IMR-90 (cell line): Measurements from ENCODE around the gene MOB3A. TPM values are rescaled to one million over a fixed set of nuclear protein-coding genes. Genes with fewer than 3 reads are reported as not detected.

Source experiments
- ATAC-seq: fragments of 200-7000 bp; cut with Tn5 transposase; 2 replicates; pipeline ENCODE4 v1.9.1; 2020; ENCODE audit warnings: low read depth, mild to moderate bottlenecking, moderate library complexity
- BruUV-seq: library from RNA; stranded (reverse); fragments of 400-500 nt; replicated peaks from 2 replicates; lab custom pipeline; 2021; lab: Mats Ljungman, UMichigan
- CTCF ChIA-PET: fragments of 300-600 bp; formaldehyde crosslinking; extraction: SDS; loops from one replicate; lab custom pipeline; 2021; ENCODE audit warnings: antibody characterized with exemption; lab: Yijun Ruan, JAX
- POLR2A ChIA-PET: fragments of 300-600 bp; sonication (Branson Sonifier 250); formaldehyde crosslinking; loops from one replicate; lab custom pipeline; 2022; ENCODE audit warnings: antibody characterized with exemption; ENCODE audit not compliant: unreplicated experiment; lab: Charles Lee
- DNase-seq: peaks from one replicate; pipeline ENCODE4 v3.0.0; 2013
- H2AFZ ChIP-seq: replicated peaks from 2 replicates; pipeline ENCODE3; 2013; ENCODE audit warnings: low read length, mild to moderate bottlenecking; ENCODE audit not compliant: poor library complexity
- H2AK5ac ChIP-seq: 2 replicates; pipeline ENCODE4 v1.6.1; 2013; ENCODE audit warnings: low read depth, low read length, inconsistent platforms
- H2AK9ac ChIP-seq: replicated peaks from 2 replicates; pipeline ENCODE3; 2013; ENCODE audit warnings: mild to moderate bottlenecking, low read depth, low read length, moderate library complexity; ENCODE audit not compliant: poor library complexity
- H2BK120ac ChIP-seq: 2 replicates; pipeline ENCODE4 v1.6.1; 2013; ENCODE audit warnings: low read depth, low read length, inconsistent platforms
- H2BK15ac ChIP-seq: 3 replicates; pipeline ENCODE4 v1.6.1; 2013; ENCODE audit warnings: low read depth, low read length, inconsistent platforms
- H2BK20ac ChIP-seq: 2 replicates; pipeline ENCODE4 v1.6.1; 2013; ENCODE audit warnings: low read depth, mild to moderate bottlenecking, inconsistent platforms, low read length, moderate library complexity
- H2BK5ac ChIP-seq: 2 replicates; pipeline ENCODE4 v1.6.1; 2013; ENCODE audit warnings: mild to moderate bottlenecking, low read depth, low read length, inconsistent platforms; ENCODE audit not compliant: poor library complexity, severe bottlenecking
- H3K14ac ChIP-seq: replicated peaks from 2 replicates; pipeline ENCODE4 v1.6.1; 2013; ENCODE audit warnings: low read depth, low read length, inconsistent platforms
- H3K18ac ChIP-seq: 2 replicates; pipeline ENCODE4 v1.6.1; 2013; ENCODE audit warnings: low read depth, low read length, control low read depth
- H3K23ac ChIP-seq: 2 replicates; pipeline ENCODE4 v1.6.1; 2013; ENCODE audit warnings: low read depth, low read length, inconsistent platforms
- H3K27ac ChIP-seq: 2 replicates; pipeline ENCODE4 v1.5.1; 2013; ENCODE audit warnings: mild to moderate bottlenecking, control low read depth, low read length; ENCODE audit not compliant: insufficient read depth
- H3K27me3 ChIP-seq: 2 replicates; pipeline ENCODE4 v1.6.1; 2013; ENCODE audit warnings: low read length; ENCODE audit not compliant: control insufficient read depth, insufficient read depth
- H3K36me3 ChIP-seq: 2 replicates; pipeline ENCODE4 v1.6.1; 2013; ENCODE audit warnings: low read length, mixed read lengths; ENCODE audit not compliant: control insufficient read depth, insufficient read depth
- H3K4ac ChIP-seq: 2 replicates; pipeline ENCODE4 v1.6.1; 2013; ENCODE audit warnings: low read depth, low read length, inconsistent platforms
- H3K4me1 ChIP-seq: 2 replicates; pipeline ENCODE4 v1.6.1; 2013; ENCODE audit warnings: low read length, mixed read lengths; ENCODE audit not compliant: control insufficient read depth, insufficient read depth
- H3K4me2 ChIP-seq: 2 replicates; pipeline ENCODE4 v1.6.1; 2013; ENCODE audit warnings: low read depth, mild to moderate bottlenecking, control low read depth, low read length, moderate library complexity
- H3K4me3 ChIP-seq: 2 replicates; pipeline ENCODE4 v1.5.1; 2013; ENCODE audit warnings: low read depth, mild to moderate bottlenecking, control low read depth, low read length, moderate library complexity; ENCODE audit not compliant: insufficient read depth
- H3K56ac ChIP-seq: 2 replicates; pipeline ENCODE4 v1.6.1; 2013; ENCODE audit warnings: low read length, inconsistent platforms; ENCODE audit not compliant: insufficient read depth; ENCODE audit errors: extremely low read depth
- H3K79me1 ChIP-seq, 2 experiments: 2 replicates each; pipeline ENCODE4 v1.6.1; 2013; ENCODE audit warnings: low read length in 2 of 2, inconsistent platforms in 1 of 2, low read depth in 1 of 2
- H3K9ac ChIP-seq: 2 replicates; pipeline ENCODE4 v1.6.1; 2013; ENCODE audit warnings: low read depth, low read length, control low read depth
- H3K9me1 ChIP-seq: 2 replicates; pipeline ENCODE4 v1.6.1; 2013; ENCODE audit warnings: low read length, inconsistent platforms; ENCODE audit not compliant: insufficient read depth
- H3K9me3 ChIP-seq: 2 replicates; pipeline ENCODE4 v1.6.1; 2013; ENCODE audit warnings: low read length; ENCODE audit not compliant: control insufficient read depth, insufficient read depth
- H4K20me1 ChIP-seq: 2 replicates; pipeline ENCODE4 v1.6.1; 2013; ENCODE audit warnings: low read length, inconsistent platforms; ENCODE audit not compliant: insufficient read depth
- H4K5ac ChIP-seq: 2 replicates; pipeline ENCODE4 v1.6.1; 2013; ENCODE audit warnings: mild to moderate bottlenecking, low read depth, low read length, control low read depth
- H4K8ac ChIP-seq, 2 experiments: 2 replicates each; pipeline ENCODE4 v1.6.1; 2013; ENCODE audit warnings: low read depth in 2 of 2, low read length in 2 of 2, control low read depth in 1 of 2, inconsistent platforms in 1 of 2
- H4K91ac ChIP-seq: 2 replicates; pipeline ENCODE4 v1.6.1; 2013; ENCODE audit warnings: low read depth, low read length, inconsistent platforms; ENCODE audit not compliant: insufficient read depth
- BHLHE40 ChIP-seq: fragments of 150-350 bp; IDR thresholded peaks from 2 replicates; pipeline ENCODE4 v1.6.1; 2016; ENCODE audit warnings: mild to moderate bottlenecking, low read depth, low read length
- CEBPB ChIP-seq: IDR thresholded peaks from 2 replicates; pipeline ENCODE4 v1.6.1; 2012; ENCODE audit warnings: low read depth, low read length, improper control_type of control experiment
- CHD1 ChIP-seq: IDR thresholded peaks from 2 replicates; pipeline ENCODE4 v1.6.1; 2012; ENCODE audit warnings: low read depth, low read length, improper control_type of control experiment
- FOS ChIP-seq: fragments of 150-350 bp; IDR thresholded peaks from 2 replicates; pipeline ENCODE4 v1.6.1; 2016; ENCODE audit warnings: low read depth, low read length
- MAFK ChIP-seq: IDR thresholded peaks from 2 replicates; pipeline ENCODE4 v1.6.1; 2012; ENCODE audit warnings: low read depth, low read length, improper control_type of control experiment
- MAZ ChIP-seq: IDR thresholded peaks from 2 replicates; pipeline ENCODE4 v1.6.1; 2012; ENCODE audit warnings: low read depth, mild to moderate bottlenecking, low read length, improper control_type of control experiment, moderate library complexity, borderline replicate concordance
- MXI1 ChIP-seq: IDR thresholded peaks from 2 replicates; pipeline ENCODE4 v1.6.1; 2012; ENCODE audit warnings: low read depth, mild to moderate bottlenecking, low read length, moderate library complexity, borderline replicate concordance
- NFE2L2 ChIP-seq: fragments of 150-350 bp; IDR thresholded peaks from 2 replicates; pipeline ENCODE4 v1.6.1; 2016; ENCODE audit warnings: low read depth, mild to moderate bottlenecking, low read length
- POLR2A ChIP-seq: IDR thresholded peaks from 2 replicates; pipeline ENCODE4 v1.6.1; 2012; ENCODE audit warnings: mild to moderate bottlenecking, low read depth, low read length
- RAD21 ChIP-seq: IDR thresholded peaks from 2 replicates; pipeline ENCODE4 v1.6.1; 2012; ENCODE audit warnings: low read length, improper control_type of control experiment
- RCOR1 ChIP-seq: IDR thresholded peaks from 2 replicates; pipeline ENCODE4 v1.6.1; 2012; ENCODE audit warnings: mild to moderate bottlenecking, low read length, improper control_type of control experiment; ENCODE audit not compliant: insufficient replicate concordance
- RFX5 ChIP-seq: IDR thresholded peaks from 2 replicates; pipeline ENCODE4 v1.8.0; 2012; ENCODE audit warnings: low read depth, mild to moderate bottlenecking, low read length, moderate library complexity
- SMC3 ChIP-seq: fragments of 150-350 bp; IDR thresholded peaks from 2 replicates; pipeline ENCODE4 v1.6.1; 2016; ENCODE audit warnings: low read depth, mild to moderate bottlenecking, antibody characterized with exemption, low read length, moderate library complexity
- WGBS, 2 experiments: methylation state at CpG; one replicate each; pipeline versions ENCODE4 v1.1.5 to v1.1.7; 2013; ENCODE audit warnings: missing lambda C conversion rate in 2 of 2; ENCODE audit not compliant: insufficient read length in 1 of 2; ENCODE audit errors: extremely low coverage in 2 of 2; 5-methylcytosine and 5-hydroxymethylcytosine counted together
- dilution Hi-C: fragments of 300-500 bp; cut with HindIII; formaldehyde crosslinking; loops from one replicate; pipeline ENCODE4 v1.14.3; 2018; ENCODE audit warnings: low sequenced_read_pairs; ENCODE audit not compliant: unreplicated experiment
- in situ Hi-C: fragments of 300-500 bp; cut with MboI; formaldehyde crosslinking; loops from 3 replicates; pipeline ENCODE4 v1.14.3; 2019; ENCODE audit warnings: low sequenced_read_pairs, inconsistent platforms, mixed read lengths
- intact Hi-C: fragments of 100-400 bp; cut with micrococcal nuclease; formaldehyde crosslinking; loops from 2 replicates; pipeline ENCODE4 v1.10.0; 2022
- polyA plus RNA-seq, 3 experiments: library from polyadenylated mRNA; depleted of rRNA; stranded (reverse); fragments of >200 nt; gene quantifications; 2 replicates each; pipeline ENCODE4 v1.2.3, GENCODE V29; 2012; ENCODE audit warnings: low replicate concordance in 1 of 3
- total RNA-seq: library from RNA; depleted of rRNA; stranded (reverse); fragments of >200 nt; gene quantifications from 2 replicates; pipeline ENCODE4 v1.2.3, GENCODE V29; 2012
- TF ChIP-seq, protein P1 (sequence below): conservative IDR thresholded peaks from 2 replicates; pipeline ENCODE4 v1.5.1; 2012; ENCODE audit warnings: mild to moderate bottlenecking, low read depth, low read length, improper control_type of control experiment
- TF ChIP-seq, protein P2 (sequence below): fragments of 150-350 bp; IDR thresholded peaks from 2 replicates; pipeline ENCODE4 v1.6.1; 2016; ENCODE audit warnings: low read depth, mild to moderate bottlenecking, low read length, moderate library complexity, borderline replicate concordance
- TF ChIP-seq, protein P3 (sequence below): fragments of 150-350 bp; IDR thresholded peaks from 2 replicates; pipeline ENCODE4 v1.6.1; 2017; ENCODE audit warnings: mild to moderate bottlenecking, antibody characterized with exemption, low read length, low read depth

MOB3A gene
- total and polyA plus RNA-seq, 2 of the 4 experiments (the other 2 are of a cell fraction), result 9.3 to 26.5 TPM

DNA sequence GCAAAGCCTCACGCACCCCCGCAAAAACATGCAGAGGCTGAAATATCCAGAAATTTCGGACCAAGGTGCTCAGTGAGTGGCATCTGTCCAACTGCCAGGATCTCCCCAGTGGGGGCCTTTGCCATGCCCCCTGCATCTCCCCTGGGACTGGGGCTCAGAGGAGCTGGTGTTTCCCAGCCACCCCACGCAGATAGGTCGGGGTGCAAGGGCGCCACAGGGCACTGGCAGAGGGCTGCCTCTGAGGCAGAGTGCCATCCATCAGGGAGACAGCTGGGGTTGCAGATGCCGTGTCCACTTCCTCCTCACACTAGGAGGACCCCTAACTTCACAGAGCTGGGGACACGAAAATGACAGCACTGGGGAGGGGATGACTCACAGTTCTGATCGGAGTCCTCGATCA, 26.9 kb upstream of the MOB3A start:
- H3K14ac ChIP-seq, result no peak overlapping the region
- H3K36me3 ChIP-seq, result peaks cover 78% of the 10 kb centered on the region
- no peak overlapping the region for H4K8ac ChIP-seq
- no peak overlapping the region for H2AK5ac ChIP-seq
- H4K91ac ChIP-seq, result no peak overlapping the region
- ATAC-seq (no peak), DNase-seq (no peak)
- H3K79me1 ChIP-seq, result peaks cover 3 to 57% of the 10 kb centered on the region in 2 experiments; a peak in 3 of 4 replicates
- TF ChIP-seq MXI1 (no peak), CEBPB (no peak), BHLHE40 (no peak), MAZ (no peak), RFX5 (no peak), SMC3 (no peak), FOS (no peak), RAD21 (no peak), MAFK (no peak), CHD1 (no peak), RCOR1 (no peak), POLR2A (no peak), NFE2L2 (no peak)
- TF ChIP-seq, protein P1, sequence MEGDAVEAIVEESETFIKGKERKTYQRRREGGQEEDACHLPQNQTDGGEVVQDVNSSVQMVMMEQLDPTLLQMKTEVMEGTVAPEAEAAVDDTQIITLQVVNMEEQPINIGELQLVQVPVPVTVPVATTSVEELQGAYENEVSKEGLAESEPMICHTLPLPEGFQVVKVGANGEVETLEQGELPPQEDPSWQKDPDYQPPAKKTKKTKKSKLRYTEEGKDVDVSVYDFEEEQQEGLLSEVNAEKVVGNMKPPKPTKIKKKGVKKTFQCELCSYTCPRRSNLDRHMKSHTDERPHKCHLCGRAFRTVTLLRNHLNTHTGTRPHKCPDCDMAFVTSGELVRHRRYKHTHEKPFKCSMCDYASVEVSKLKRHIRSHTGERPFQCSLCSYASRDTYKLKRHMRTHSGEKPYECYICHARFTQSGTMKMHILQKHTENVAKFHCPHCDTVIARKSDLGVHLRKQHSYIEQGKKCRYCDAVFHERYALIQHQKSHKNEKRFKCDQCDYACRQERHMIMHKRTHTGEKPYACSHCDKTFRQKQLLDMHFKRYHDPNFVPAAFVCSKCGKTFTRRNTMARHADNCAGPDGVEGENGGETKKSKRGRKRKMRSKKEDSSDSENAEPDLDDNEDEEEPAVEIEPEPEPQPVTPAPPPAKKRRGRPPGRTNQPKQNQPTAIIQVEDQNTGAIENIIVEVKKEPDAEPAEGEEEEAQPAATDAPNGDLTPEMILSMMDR, result no peak
- TF ChIP-seq, protein P2, sequence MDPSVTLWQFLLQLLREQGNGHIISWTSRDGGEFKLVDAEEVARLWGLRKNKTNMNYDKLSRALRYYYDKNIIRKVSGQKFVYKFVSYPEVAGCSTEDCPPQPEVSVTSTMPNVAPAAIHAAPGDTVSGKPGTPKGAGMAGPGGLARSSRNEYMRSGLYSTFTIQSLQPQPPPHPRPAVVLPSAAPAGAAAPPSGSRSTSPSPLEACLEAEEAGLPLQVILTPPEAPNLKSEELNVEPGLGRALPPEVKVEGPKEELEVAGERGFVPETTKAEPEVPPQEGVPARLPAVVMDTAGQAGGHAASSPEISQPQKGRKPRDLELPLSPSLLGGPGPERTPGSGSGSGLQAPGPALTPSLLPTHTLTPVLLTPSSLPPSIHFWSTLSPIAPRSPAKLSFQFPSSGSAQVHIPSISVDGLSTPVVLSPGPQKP, result no peak
- TF ChIP-seq, protein P3, sequence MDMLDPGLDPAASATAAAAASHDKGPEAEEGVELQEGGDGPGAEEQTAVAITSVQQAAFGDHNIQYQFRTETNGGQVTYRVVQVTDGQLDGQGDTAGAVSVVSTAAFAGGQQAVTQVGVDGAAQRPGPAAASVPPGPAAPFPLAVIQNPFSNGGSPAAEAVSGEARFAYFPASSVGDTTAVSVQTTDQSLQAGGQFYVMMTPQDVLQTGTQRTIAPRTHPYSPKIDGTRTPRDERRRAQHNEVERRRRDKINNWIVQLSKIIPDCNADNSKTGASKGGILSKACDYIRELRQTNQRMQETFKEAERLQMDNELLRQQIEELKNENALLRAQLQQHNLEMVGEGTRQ, result no peak
- no peak overlapping the region for H3K27ac ChIP-seq
- H4K5ac ChIP-seq, result no peak overlapping the region
- no peak overlapping the region for H2BK20ac ChIP-seq
- no peak overlapping the region for H3K18ac ChIP-seq
- dilution Hi-C loops (no loop called here), in situ Hi-C loops (no loop called here), intact Hi-C loops (no loop called here)
- no peak overlapping the region for H3K9ac ChIP-seq
- H3K4me3 ChIP-seq, result no peak overlapping the region
- CTCF ChIA-PET, result no interaction called here
- no peaks in the 10 kb centered on the region for H3K27me3 ChIP-seq
- H2AFZ ChIP-seq, result no peak overlapping the region
- no peaks in the 10 kb centered on the region for H3K4me1 ChIP-seq
- H2BK15ac ChIP-seq, result no peak overlapping the region
- no peak overlapping the region for H2AK9ac ChIP-seq
- H4K20me1 ChIP-seq, result peaks cover 54% of the 10 kb centered on the region
- H3K9me1 ChIP-seq, result peaks cover 7% of the 10 kb centered on the region; the same call in 1 of the 2 replicates
- no peak overlapping the region for H3K23ac ChIP-seq
- no peak overlapping the region for H3K56ac ChIP-seq
- no peaks in the 10 kb centered on the region for H3K9me3 ChIP-seq
- WGBS, 2 experiments, result 100% methylated on average over 1 of the region's 10 CpGs; no CpG with 5 or more reads in 1 of the 2 experiments
- POLR2A ChIA-PET, result no interaction called here
- no peak overlapping the region for H3K4me2 ChIP-seq
- H2BK5ac ChIP-seq, result no peak overlapping the region
- BruUV-seq, result no TSS peak
- no peak overlapping the region for H2BK120ac ChIP-seq
- H3K4ac ChIP-seq, result no peak overlapping the region
